ENCODE results near the gene HMG20A. TPM values are rescaled to one million over a fixed set of nuclear protein-coding genes. Genes with fewer than 3 reads are reported as not detected.

The HMG20A gene
- polyA plus RNA-seq, 3 donors: 11.6 to 26.4 (median 17.7) TPM

DNA sequence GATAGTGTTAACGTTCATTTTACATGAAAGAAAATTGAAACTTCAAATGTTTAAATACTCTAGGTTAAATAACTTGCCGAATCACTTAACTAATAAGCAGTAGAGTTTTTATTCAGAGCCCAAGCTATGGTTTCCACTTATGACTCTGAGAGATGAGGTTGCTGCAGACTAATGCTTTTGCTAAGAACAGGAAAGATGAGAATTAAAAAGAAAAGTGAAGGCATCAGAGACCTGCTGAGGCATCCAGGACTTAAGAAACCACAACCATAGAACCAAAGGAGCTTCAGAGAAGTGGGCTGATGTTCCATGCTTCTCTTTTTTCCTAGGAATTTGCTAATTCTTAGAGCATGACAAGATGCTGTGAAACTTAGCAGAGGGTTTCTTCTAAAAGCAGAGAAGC is 9.5 kb downstream of the HMG20A start:
- Mint-ChIP-seq H3K36me3 (peaks cover 3 to 4% of the 10 kb centered on the region in 2 donors), H3K4me3 (no peak overlapping the region), H3K27me3 (ENCODE audit: low read depth in 3 of 3) (no peaks in the 10 kb centered on the region), H3K4me1 (peaks cover 6% of the 10 kb centered on the region), H3K27ac (no peak overlapping the region), H3K9me3 (no peaks in the 10 kb centered on the region)
- no peaks in the 10 kb centered on the region for H3K27me3 ChIP-seq (ENCODE audit: control insufficient read depth in 2 of 2, insufficient read depth in 2 of 2, low read length in 2 of 2)
- intact Hi-C loops (cut with micrococcal nuclease): no loop called here
- H3K4me1 ChIP-seq (ENCODE audit: control insufficient read depth in 1 of 2, insufficient read depth in 2 of 2, low read length in 2 of 2): no peaks in the 10 kb centered on the region
- no peak overlapping the region for H3K9ac ChIP-seq (ENCODE audit: insufficient read depth, low read length, poor library complexity, severe bottlenecking)
- no peak overlapping the region for H2AFZ ChIP-seq (ENCODE audit: insufficient read depth, low read depth, low read length, poor library complexity, severe bottlenecking)
- no peak overlapping the region for H3K4me2 ChIP-seq (replicated peaks; ENCODE audit: extremely low read depth, low read length, poor library complexity, severe bottlenecking)
- peaks cover 40% of the 10 kb centered on the region for H3K79me2 ChIP-seq (ENCODE audit: insufficient read depth, low read length)
- H3K36me3 ChIP-seq (replicated peaks in 1 of 2; ENCODE audit: control insufficient read depth in 1 of 2, insufficient read depth in 2 of 2, low read length in 2 of 2): peaks cover 0 to 1% of the 10 kb centered on the region in 2 donors
- H3K27ac ChIP-seq (ENCODE audit: low read depth in 1 of 2, low read length in 2 of 2): no peak overlapping the region
- no peaks in the 10 kb centered on the region for H3K9me3 ChIP-seq (replicated peaks in 1 of 2; ENCODE audit: control insufficient read depth in 1 of 2, insufficient read depth in 1 of 2, low read length in 2 of 2)
- TF ChIP-seq, protein P1, sequence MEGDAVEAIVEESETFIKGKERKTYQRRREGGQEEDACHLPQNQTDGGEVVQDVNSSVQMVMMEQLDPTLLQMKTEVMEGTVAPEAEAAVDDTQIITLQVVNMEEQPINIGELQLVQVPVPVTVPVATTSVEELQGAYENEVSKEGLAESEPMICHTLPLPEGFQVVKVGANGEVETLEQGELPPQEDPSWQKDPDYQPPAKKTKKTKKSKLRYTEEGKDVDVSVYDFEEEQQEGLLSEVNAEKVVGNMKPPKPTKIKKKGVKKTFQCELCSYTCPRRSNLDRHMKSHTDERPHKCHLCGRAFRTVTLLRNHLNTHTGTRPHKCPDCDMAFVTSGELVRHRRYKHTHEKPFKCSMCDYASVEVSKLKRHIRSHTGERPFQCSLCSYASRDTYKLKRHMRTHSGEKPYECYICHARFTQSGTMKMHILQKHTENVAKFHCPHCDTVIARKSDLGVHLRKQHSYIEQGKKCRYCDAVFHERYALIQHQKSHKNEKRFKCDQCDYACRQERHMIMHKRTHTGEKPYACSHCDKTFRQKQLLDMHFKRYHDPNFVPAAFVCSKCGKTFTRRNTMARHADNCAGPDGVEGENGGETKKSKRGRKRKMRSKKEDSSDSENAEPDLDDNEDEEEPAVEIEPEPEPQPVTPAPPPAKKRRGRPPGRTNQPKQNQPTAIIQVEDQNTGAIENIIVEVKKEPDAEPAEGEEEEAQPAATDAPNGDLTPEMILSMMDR (IDR thresholded peaks at IDR 0.05): no peak
- DNase-seq: no peak
- no peak overlapping the region for H3K4me3 ChIP-seq (replicated peaks in 1 of 3; ENCODE audit: low read depth in 2 of 3, low read length in 3 of 3)
- WGBS (ENCODE audit: insufficient coverage): no CpG with 5 or more reads among the region's 2 CpGs
- peaks cover 29% of the 10 kb centered on the region for H4K20me1 ChIP-seq (ENCODE audit: insufficient read depth, low read length)

DNA sequence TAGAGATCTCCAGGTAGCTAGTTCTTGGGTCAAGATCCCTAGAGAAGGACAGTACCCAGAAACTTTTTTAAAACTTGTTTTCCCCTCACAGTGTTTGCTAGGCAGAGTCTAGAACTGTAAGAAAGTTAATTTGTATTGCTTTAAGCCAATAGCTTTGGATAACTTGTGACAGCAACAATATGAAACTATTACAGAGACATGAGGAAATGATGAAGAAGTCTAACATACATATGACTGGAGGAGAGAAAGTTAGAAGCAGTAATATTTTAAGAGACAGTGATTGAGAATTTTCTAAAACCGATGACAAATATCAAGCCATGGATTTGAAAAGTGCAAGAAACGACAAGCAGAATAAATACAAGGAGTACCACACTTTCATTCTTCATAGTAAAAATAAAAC is 10.0 kb downstream of the HMG20A start:
- Mint-ChIP-seq H3K4me3 (no peak overlapping the region), H3K27me3 (ENCODE audit: low read depth in 3 of 3) (no peaks in the 10 kb centered on the region), H3K36me3 (peaks cover 3 to 4% of the 10 kb centered on the region in 2 donors), H3K27ac (no peak overlapping the region), H3K9me3 (no peaks in the 10 kb centered on the region), H3K4me1 (peaks cover 6% of the 10 kb centered on the region)
- H3K9me3 ChIP-seq (replicated peaks in 1 of 2; ENCODE audit: control insufficient read depth in 1 of 2, insufficient read depth in 1 of 2, low read length in 2 of 2): no peaks in the 10 kb centered on the region
- no CpG with 5 or more reads among the region's 2 CpGs for WGBS (ENCODE audit: insufficient coverage)
- peaks cover 26% of the 10 kb centered on the region for H4K20me1 ChIP-seq (ENCODE audit: insufficient read depth, low read length)
- TF ChIP-seq, protein P1 (IDR thresholded peaks at IDR 0.05): no peak
- H3K79me2 ChIP-seq (ENCODE audit: insufficient read depth, low read length): peaks cover 36% of the 10 kb centered on the region
- no peak overlapping the region for H3K4me2 ChIP-seq (replicated peaks; ENCODE audit: extremely low read depth, low read length, poor library complexity, severe bottlenecking)
- intact Hi-C loops (cut with micrococcal nuclease): no loop called here
- no peaks in the 10 kb centered on the region for H3K27me3 ChIP-seq (ENCODE audit: control insufficient read depth in 2 of 2, insufficient read depth in 2 of 2, low read length in 2 of 2)
- H3K4me1 ChIP-seq (ENCODE audit: control insufficient read depth in 1 of 2, insufficient read depth in 2 of 2, low read length in 2 of 2): no peaks in the 10 kb centered on the region
- no peak overlapping the region for H3K4me3 ChIP-seq (replicated peaks in 1 of 3; ENCODE audit: low read depth in 2 of 3, low read length in 3 of 3)
- H3K27ac ChIP-seq (ENCODE audit: low read depth in 1 of 2, low read length in 2 of 2): no peak overlapping the region
- H3K9ac ChIP-seq (ENCODE audit: insufficient read depth, low read length, poor library complexity, severe bottlenecking): no peak overlapping the region
- DNase-seq: no peak
- H3K36me3 ChIP-seq (replicated peaks in 1 of 2; ENCODE audit: control insufficient read depth in 1 of 2, insufficient read depth in 2 of 2, low read length in 2 of 2): no peaks in the 10 kb centered on the region
- no peak overlapping the region for H2AFZ ChIP-seq (ENCODE audit: insufficient read depth, low read depth, low read length, poor library complexity, severe bottlenecking)

Data from CD14-positive monocyte (primary cell).